HUDEP-2 (cell line): ENCODE results near the gene PIGT.
"Not testable (repeated sequence)": the region's sequence is repeated elsewhere in the genome, so short reads cannot be mapped to it uniquely, and the experiment has no call there.

Experiments used
- DNase-seq, 76 experiments: peaks; one replicate each; lab custom pipeline; 2025; ENCODE audit not compliant: unreplicated experiment in 76 of 76; lab: John Stamatoyannopoulos, UW

PIGT gene

DNA sequence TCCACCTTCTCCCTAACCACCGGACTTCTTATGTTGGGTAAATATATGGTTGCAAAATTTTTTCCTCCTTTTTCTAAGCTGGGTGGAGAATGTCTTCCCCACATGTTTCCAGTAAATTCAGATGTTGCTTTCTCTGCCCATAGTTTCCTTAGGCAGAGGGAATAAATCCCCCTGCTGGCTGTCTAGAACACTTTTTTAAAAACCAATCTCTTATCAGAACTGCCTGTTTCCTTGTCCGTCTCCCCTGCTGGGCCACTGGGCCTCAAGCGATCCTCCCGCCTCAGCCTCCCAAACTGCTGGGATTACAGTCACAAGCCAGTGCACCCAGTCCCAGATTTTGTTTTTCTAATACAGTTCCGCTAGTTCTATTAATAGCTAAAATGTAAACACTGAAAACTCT is 43.7 kb downstream of the PIGT start:
- no peak for DNase-seq

- DNase-seq = no peak
Measured at GRCh38 chr20:45461225-45461624, 45.3 kb downstream of the PIGT start.

DNA sequence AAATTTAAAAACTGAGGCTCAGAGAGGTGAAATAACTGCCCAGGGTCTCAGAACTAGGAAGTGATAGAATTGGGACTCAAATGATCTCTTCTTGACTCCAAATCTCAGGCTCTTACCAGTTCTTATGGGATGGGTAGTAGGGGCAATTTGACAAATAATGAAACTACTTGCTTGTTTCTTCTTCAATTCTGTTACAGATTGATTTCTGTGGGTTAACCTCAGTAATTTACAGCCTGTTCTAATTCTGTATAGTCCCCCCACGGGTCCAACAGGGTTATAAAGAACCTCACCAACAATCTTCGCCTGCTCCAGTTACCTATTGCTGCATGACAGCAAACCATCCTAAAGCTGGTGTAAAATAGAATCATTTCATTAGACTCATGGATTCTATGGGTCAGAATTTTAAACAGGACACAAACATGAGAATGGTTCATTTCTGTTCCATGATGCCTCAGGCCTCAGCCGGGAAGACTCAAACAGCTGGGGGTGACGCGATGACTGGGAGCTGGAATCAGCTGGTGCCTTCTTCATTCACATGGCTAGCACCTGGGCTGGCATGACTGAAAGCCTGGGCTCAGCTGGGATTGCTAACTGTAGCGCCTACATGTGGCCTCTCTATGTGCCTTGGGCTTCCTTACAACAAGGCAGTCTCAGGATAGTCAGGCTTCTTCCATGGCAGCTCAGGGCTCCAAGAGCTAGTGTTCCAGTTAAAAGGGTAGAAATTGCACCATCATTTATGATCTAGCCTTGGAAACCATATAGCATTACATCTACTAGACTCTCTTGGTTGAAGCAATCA is 47.0 kb downstream of the PIGT start:
- DNase-seq = no peak

GRCh38 chr20:45463709-45464108 is 47.8 kb downstream of the PIGT start:
- DNase-seq = no peak

DNA sequence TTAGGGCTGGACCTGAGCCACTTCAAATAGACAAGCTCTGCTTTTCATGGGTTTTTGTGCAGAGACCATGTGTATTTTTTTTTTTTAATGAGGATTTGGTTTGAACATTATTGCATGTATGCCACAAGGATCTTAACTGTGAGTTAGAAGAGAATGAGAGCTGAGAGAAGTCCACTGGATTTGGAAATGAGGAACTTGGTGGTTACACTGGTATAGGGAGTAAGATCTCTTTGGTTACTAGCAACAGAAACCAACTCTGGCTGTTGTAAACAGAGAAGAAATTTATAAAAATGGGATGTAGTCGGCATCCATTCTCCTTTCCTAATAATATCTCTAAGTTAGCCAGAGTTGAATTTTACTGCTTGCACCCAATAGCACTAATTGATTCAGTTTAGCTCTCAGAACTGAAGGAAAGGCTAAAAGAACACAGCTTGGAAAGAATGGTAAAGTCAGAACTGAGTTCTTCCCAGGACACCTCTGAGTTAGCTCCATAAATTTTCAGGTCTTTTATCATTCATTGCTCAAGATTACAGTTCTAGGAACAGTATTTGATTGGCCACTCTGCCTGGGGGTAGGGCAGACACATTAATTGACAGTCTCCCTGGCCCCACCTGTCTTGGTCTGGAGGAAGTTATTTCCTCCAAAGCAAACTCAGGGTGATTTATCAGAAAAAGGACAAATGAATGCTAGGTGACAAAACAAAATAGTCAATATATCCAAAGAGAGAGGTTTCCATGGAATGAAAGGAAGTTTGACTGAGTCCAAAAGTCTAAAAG is 49.7 kb downstream of the PIGT start:
- no peak for DNase-seq

GRCh38 chr20:45467172-45467571 is 51.2 kb downstream of the PIGT start:
- DNase-seq = no peak

- no peak for DNase-seq
Measured at GRCh38 chr20:45467861-45468260, 51.9 kb downstream of the PIGT start.

DNA sequence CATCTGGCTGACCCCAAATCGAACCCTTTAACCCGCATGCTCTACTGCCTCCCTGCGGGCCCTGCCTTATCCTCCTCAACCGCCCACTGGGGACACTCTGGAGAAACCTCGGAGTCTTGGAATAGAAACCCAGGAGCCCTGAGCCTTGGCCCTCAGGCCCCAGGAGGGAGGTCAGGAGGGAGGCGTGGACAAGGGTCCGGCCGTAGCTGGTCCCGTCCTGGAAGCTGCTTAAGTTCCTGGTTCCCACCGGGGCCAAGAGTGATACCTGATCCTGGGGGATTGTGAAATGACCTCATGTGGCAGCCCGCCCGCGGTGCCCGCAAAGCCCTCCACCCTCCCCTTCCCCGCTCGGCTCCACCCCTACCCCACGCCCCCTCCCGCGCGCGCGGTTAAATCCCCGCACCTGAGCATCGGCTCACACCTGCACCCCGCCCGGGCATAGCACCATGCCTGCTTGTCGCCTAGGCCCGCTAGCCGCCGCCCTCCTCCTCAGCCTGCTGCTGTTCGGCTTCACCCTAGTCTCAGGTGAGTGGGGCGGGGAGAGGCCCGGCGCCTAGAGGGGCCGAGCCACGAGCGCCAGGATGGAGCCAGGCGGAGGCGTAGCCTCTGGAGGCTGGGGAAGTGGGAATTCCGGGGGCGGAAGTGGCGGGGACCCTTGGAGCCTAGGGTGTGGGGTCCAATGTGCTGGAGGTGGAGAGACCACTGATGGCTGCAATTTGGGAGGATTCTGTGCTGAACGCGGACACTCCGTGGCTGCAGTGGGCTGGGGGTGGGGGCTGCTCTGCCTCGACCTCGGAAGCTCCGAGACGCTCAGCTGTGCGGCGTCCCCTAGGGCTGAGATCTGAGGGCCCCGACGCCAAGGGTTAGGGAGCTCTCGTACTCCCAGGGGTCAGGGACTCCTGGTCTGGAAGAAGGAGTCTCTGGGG is 53.7 kb downstream of the PIGT start, which contains the start of gene WFDC2:
Gene WFDC2, plus strand, starts transcription at position 418 of the 926 bp plus-strand sequence. Its CDS starts 29 bp downstream, at position 447.
- DNase-seq = no peak

DNA sequence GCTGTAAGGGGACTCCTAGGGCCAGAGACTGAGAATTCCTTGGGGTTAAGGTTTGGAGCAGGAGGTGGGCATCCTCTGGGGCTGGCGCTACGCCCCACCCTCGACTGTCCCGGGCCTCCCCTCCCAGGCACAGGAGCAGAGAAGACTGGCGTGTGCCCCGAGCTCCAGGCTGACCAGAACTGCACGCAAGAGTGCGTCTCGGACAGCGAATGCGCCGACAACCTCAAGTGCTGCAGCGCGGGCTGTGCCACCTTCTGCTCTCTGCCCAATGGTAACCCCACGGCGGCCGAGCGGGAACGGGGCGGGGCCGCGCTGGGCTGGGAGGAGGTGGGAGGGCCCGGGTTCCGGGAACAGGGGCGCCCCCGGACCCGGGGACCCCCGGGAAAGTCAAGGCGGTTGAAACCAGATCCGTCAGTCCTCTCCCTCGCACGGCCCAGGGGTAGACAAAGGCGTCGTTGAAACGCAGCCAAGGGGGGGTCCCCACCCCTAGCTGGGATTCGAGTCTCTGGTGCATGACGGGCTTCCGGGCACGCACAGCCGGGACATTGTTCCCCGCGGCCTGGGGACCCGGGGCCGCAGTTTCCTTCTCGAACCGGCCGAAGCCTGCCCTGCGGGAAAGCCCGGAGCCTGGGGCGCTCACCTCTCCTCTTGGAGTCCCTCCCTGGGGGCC is 54.5 kb downstream of the PIGT start:
- no peak for DNase-seq

DNA sequence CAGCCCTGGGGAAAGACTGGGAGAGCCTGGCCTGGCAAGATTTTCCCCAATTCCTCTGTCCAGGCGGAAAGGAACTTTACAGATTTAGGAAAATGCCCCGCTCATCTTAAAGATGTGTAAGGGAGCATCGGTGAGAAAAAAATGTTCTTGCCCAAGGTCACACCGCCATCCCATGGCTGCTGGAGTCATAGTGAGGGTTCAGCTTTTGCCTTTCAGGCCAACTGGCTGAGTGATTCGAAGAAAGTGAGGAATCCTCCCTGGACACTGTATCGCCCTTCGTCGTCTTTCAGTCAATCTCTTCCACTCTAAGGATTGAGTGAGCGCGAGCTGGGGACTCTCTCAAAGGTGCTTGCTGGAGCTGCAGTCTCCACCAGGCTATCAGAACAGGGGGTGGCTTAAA is 55.0 kb downstream of the PIGT start:
- no peak for DNase-seq

DNA sequence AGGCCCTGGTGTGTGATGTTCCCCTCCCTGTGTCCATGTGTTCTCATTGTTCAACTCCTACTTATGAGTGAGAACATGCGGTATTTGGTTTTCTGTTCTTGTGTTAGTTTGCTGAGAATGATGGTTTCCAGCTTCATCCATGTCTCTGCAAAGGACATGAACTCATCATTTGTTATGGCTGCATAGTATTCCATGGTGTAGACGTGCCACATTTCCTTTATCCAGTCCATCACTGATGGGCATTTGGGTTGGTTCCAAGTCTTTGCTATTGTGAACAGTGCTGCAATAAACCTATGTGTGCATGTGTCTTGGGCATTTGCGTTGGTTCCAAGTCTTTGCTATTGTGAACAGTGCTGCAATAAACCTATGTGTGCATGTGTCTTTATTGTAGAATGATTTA is 56.3 kb downstream of the PIGT start:
- not testable (repeated sequence) for DNase-seq
